Left cardiac atrium (tissue), 4 donors: ENCODE data around the gene RTN4. TPM values are rescaled to one million over a fixed set of nuclear protein-coding genes. Genes with fewer than 3 reads are reported as not detected.

Experiments
- ATAC-seq, 2 donors: fragments of 200-7000 bp; cut with Tn5 transposase; one replicate each; pipeline ENCODE4 v1.9.1; 2020; ENCODE audit warnings: mild to moderate bottlenecking in 2 of 2, moderate library complexity in 2 of 2
- DNase-seq: peaks from one replicate; pipeline ENCODE4 v3.0.0-alpha.2; 2020
- intact Hi-C, 2 donors: fragments of 100-400 bp; cut with DNase I; formaldehyde crosslinking; loops; one replicate each; pipeline versions ENCODE4 v1.14.1 to v1.15.1; 2022 to 2023
- total RNA-seq, 2 donors: library from RNA; stranded (reverse); fragmentation: NEBNext Ultra II Directional; extraction: Animal tissue kit (Norgen Biotek cat#: 25700); gene quantifications; one replicate each; pipeline ENCODE4 v1.2.1, GENCODE V29; 2021
- donor health status: DM: no; HTN: yes; CAD: no.
- donor health status: DM: no; HTN: yes; CAD: no; lungs with severe emphysema.
- donor health status: DM: yes; HTN: yes; CAD: no.
- donor health status: Dilated cardiomyopathy.

The RTN4 gene
- total RNA-seq, 2 donors from 2014 or later: 249 to 251 TPM

- ATAC-seq (no peak), DNase-seq (no peak)
- intact Hi-C loops: no loop called here
Measured at GRCh38 chr2:54984476-54984875, 65.8 kb downstream of the RTN4 start.

GRCh38 chr2:54983345-54984220 lies 66.7 kb downstream of the RTN4 start:
- ATAC-seq: peak in 1 of 2 donors; percentile 35
- intact Hi-C loops: no loop called here
- DNase-seq: no peak

- ATAC-seq (no peak), DNase-seq (no peak)
- intact Hi-C loops: no loop called here
Measured at GRCh38 chr2:54981385-54981784, 68.9 kb downstream of the RTN4 start.

- no peak for ATAC-seq
- DNase-seq: no peak
- intact Hi-C loops: no loop called here
Measured at GRCh38 chr2:54979321-54980044, 70.8 kb downstream of the RTN4 start.

- intact Hi-C loops: no loop called here
- ATAC-seq: peak in 1 of 2 donors; percentile 16
- DNase-seq: no peak
Measured at GRCh38 chr2:54977149-54977548, 73.1 kb downstream of the RTN4 start.

GRCh38 chr2:54975598-54976492 lies 74.4 kb downstream of the RTN4 start:
- intact Hi-C loops: no loop called here
- ATAC-seq (peak in 1 of 2 donors; percentile 25), DNase-seq (no peak)

GRCh38 chr2:54975175-54975574 lies 75.1 kb downstream of the RTN4 start:
- intact Hi-C loops: no loop called here
- ATAC-seq (no peak), DNase-seq (no peak)

GRCh38 chr2:54969940-54970338 lies 80.3 kb downstream of the RTN4 start:
- DNase-seq (no peak), ATAC-seq (no peak)
- intact Hi-C loops: no loop called here

GRCh38 chr2:54969295-54969939 lies 80.8 kb downstream of the RTN4 start:
- intact Hi-C loops: no loop called here
- DNase-seq (no peak), ATAC-seq (peak; percentile 39 to 75)

GRCh38 chr2:54968561-54969218 lies 81.6 kb downstream of the RTN4 start:
- peak; percentile 28 to 37 for ATAC-seq
- DNase-seq: no peak
- intact Hi-C loops: no loop called here

GRCh38 chr2:54967759-54968365 lies 82.4 kb downstream of the RTN4 start:
- DNase-seq (no peak), ATAC-seq (peak in 1 of 2 donors; percentile 33)
- intact Hi-C loops: no loop called here

- no peak for DNase-seq
- intact Hi-C loops: no loop called here
- ATAC-seq: no peak
Measured at GRCh38 chr2:54967269-54967668, 83.0 kb downstream of the RTN4 start.

GRCh38 chr2:54966837-54967236 lies 83.4 kb downstream of the RTN4 start:
- intact Hi-C loops: no loop called here
- DNase-seq (no peak), ATAC-seq (no peak)

- DNase-seq (no peak), ATAC-seq (no peak)
- intact Hi-C loops: no loop called here
Measured at GRCh38 chr2:54966165-54966832, 84.0 kb downstream of the RTN4 start.

GRCh38 chr2:54965425-54965824 lies 84.8 kb downstream of the RTN4 start:
- DNase-seq (no peak), ATAC-seq (no peak)
- intact Hi-C loops: no loop called here

- intact Hi-C loops: no loop called here
- no peak for ATAC-seq
- DNase-seq: no peak
Measured at GRCh38 chr2:54964816-54965215, 85.4 kb downstream of the RTN4 start.

- DNase-seq (no peak), ATAC-seq (no peak)
- intact Hi-C loops: no loop called here
Measured at GRCh38 chr2:54964271-54964670, 86.0 kb downstream of the RTN4 start.

- intact Hi-C loops: no loop called here
- ATAC-seq (no peak), DNase-seq (no peak)
Measured at GRCh38 chr2:54963476-54963875, 86.8 kb downstream of the RTN4 start.
